Measurements from ENCODE around the gene RBKS. TPM values are rescaled to one million over a fixed set of nuclear protein-coding genes. Genes with fewer than 3 reads are reported as not detected.
A peak's percentile ranks its signal among the peaks of the same experiment; 100 is the strongest.

The RBKS gene
- total RNA-seq, 1 experiment from 2014 or later, result 9.2 TPM

GRCh38 chr2:27741673-27742072, 148.5 kb downstream of the RBKS start:
- intact Hi-C loops (cut with micrococcal nuclease), result no loop called here
- ChIA-PET POLR2A (interaction anchor here (0.7 to 1.6 kb wide), 4 partner anchors 11 to 827 kb away, joined by 3 to 4 read pairs (median 3); no protein-coding TSS in a partner anchor), CTCF (interaction anchor here (0.7 to 1.4 kb wide), 2 partner anchors 12 to 46 kb away, joined by 3 to 4 read pairs; no protein-coding TSS in a partner anchor)
- H3K27ac Mint-ChIP-seq (ENCODE audit: low read depth, unreplicated experiment), result no peak overlapping the region
- TF ChIP-seq CTCF (IDR thresholded peaks at IDR 0.05; ENCODE audit: unreplicated experiment), result no peak
- no peak for DNase-seq (ENCODE audit: unreplicated experiment)
- no peak overlapping the region for H3K4me3 Mint-ChIP-seq (ENCODE audit: unreplicated experiment)
- no TSS peak for BruUV-seq (replicated peaks)
- no peaks in the 10 kb centered on the region for H3K4me1 Mint-ChIP-seq (ENCODE audit: insufficient read depth, unreplicated experiment)
- H3K36me3 Mint-ChIP-seq (ENCODE audit: insufficient read depth, unreplicated experiment), result no peaks in the 10 kb centered on the region
- H3K27me3 Mint-ChIP-seq (ENCODE audit: insufficient read depth, unreplicated experiment), result no peaks in the 10 kb centered on the region
- peaks cover 18% of the 10 kb centered on the region for H3K9me3 Mint-ChIP-seq (ENCODE audit: unreplicated experiment)

- H3K27ac Mint-ChIP-seq (ENCODE audit: low read depth, unreplicated experiment), result no peak overlapping the region
- H3K4me3 Mint-ChIP-seq (ENCODE audit: unreplicated experiment), result no peak overlapping the region
- no peak for TF ChIP-seq CTCF (IDR thresholded peaks at IDR 0.05; ENCODE audit: unreplicated experiment)
- no peaks in the 10 kb centered on the region for H3K4me1 Mint-ChIP-seq (ENCODE audit: insufficient read depth, unreplicated experiment)
- no TSS peak for BruUV-seq (replicated peaks)
- H3K36me3 Mint-ChIP-seq (ENCODE audit: insufficient read depth, unreplicated experiment), result no peaks in the 10 kb centered on the region
- CTCF ChIA-PET, result interaction anchor here (0.8 kb wide), 1 partner anchor 13 kb away, joined by 3 read pairs; no protein-coding TSS in a partner anchor
- intact Hi-C loops (cut with micrococcal nuclease), result no loop called here
- H3K27me3 Mint-ChIP-seq (ENCODE audit: insufficient read depth, unreplicated experiment), result no peaks in the 10 kb centered on the region
- H3K9me3 Mint-ChIP-seq (ENCODE audit: unreplicated experiment), result no peaks in the 10 kb centered on the region
- POLR2A ChIA-PET, result no interaction called here
- no peak for DNase-seq (ENCODE audit: unreplicated experiment)
These were observed 151.2 kb downstream of the RBKS start for GRCh38 chr2:27739058-27739373.

- intact Hi-C loops (cut with micrococcal nuclease), result no loop called here
- POLR2A ChIA-PET, result no interaction called here
- no peaks in the 10 kb centered on the region for H3K4me1 Mint-ChIP-seq (ENCODE audit: insufficient read depth, unreplicated experiment)
- H3K27me3 Mint-ChIP-seq (ENCODE audit: insufficient read depth, unreplicated experiment), result no peaks in the 10 kb centered on the region
- no peak for TF ChIP-seq CTCF (IDR thresholded peaks at IDR 0.05; ENCODE audit: unreplicated experiment)
- no TSS peak for BruUV-seq (replicated peaks)
- no peak overlapping the region for H3K27ac Mint-ChIP-seq (ENCODE audit: low read depth, unreplicated experiment)
- H3K9me3 Mint-ChIP-seq (ENCODE audit: unreplicated experiment), result no peaks in the 10 kb centered on the region
- DNase-seq (ENCODE audit: unreplicated experiment), result no peak
- no peak overlapping the region for H3K4me3 Mint-ChIP-seq (ENCODE audit: unreplicated experiment)
- no peaks in the 10 kb centered on the region for H3K36me3 Mint-ChIP-seq (ENCODE audit: insufficient read depth, unreplicated experiment)
- CTCF ChIA-PET, result interaction anchor here (0.8 to 1.6 kb wide), 2 partner anchors 13 to 15 kb away, joined by 3 to 4 read pairs; no protein-coding TSS in a partner anchor
These were observed 151.7 kb downstream of the RBKS start for GRCh38 chr2:27738349-27739057.

- H3K4me3 Mint-ChIP-seq (ENCODE audit: unreplicated experiment), result no peak overlapping the region
- intact Hi-C loops (cut with micrococcal nuclease), result no loop called here
- H3K9me3 Mint-ChIP-seq (ENCODE audit: unreplicated experiment), result no peaks in the 10 kb centered on the region
- no peaks in the 10 kb centered on the region for H3K4me1 Mint-ChIP-seq (ENCODE audit: insufficient read depth, unreplicated experiment)
- no TSS peak for BruUV-seq (replicated peaks)
- TF ChIP-seq CTCF (IDR thresholded peaks at IDR 0.05; ENCODE audit: unreplicated experiment), result no peak
- no peak overlapping the region for H3K27ac Mint-ChIP-seq (ENCODE audit: low read depth, unreplicated experiment)
- ChIA-PET POLR2A (interaction anchor here (0.7 to 0.9 kb wide), 2 partner anchors 24 to 30 kb away, joined by 3 to 4 read pairs; no protein-coding TSS in a partner anchor), CTCF (interaction anchor here (0.7 to 1.6 kb wide), 3 partner anchors 14 to 820 kb away, joined by 3 to 4 read pairs (median 3); no protein-coding TSS in a partner anchor)
- no peaks in the 10 kb centered on the region for H3K27me3 Mint-ChIP-seq (ENCODE audit: insufficient read depth, unreplicated experiment)
- H3K36me3 Mint-ChIP-seq (ENCODE audit: insufficient read depth, unreplicated experiment), result no peaks in the 10 kb centered on the region
- peak; percentile 59 for DNase-seq (ENCODE audit: unreplicated experiment)
These were observed 152.4 kb downstream of the RBKS start for GRCh38 chr2:27737676-27738348.

Data from MCF 10A (cell line).